Adrenal gland (tissue), 5 donors: ENCODE measurements around the gene BEST1.

Source experiments
- CTCF ChIP-seq, 6 experiments: fragments of 450-650 bp in 4 of 6; fragments of 200-600 bp in 2 of 6; sonication (generic) in 1 of 6; IDR thresholded peaks; 1 replicate in 5 of 6; 2 replicates in 1 of 6; pipeline versions ENCODE4 v1.5.1 to v1.8.0; 2016 to 2021; ENCODE audit warnings: antibody characterized with exemption in 6 of 6, mild to moderate bottlenecking in 2 of 6, moderate library complexity in 1 of 6
- POLR2A ChIP-seq, 2 donors: fragments of 450-650 bp; IDR thresholded peaks; one replicate each; pipeline ENCODE4 v1.6.1; 2017; ENCODE audit warnings: antibody characterized with exemption in 2 of 2, mild to moderate bottlenecking in 2 of 2, moderate library complexity in 1 of 2
- donor health status: DM: no; HTN: no; CAD: no.

- TF ChIP-seq CTCF (IDR thresholded peaks at IDR 0.05) (no peak), POLR2A (IDR thresholded peaks at IDR 0.05) (no peak)
These were observed 35.7 kb downstream of the BEST1 start for GRCh38 chr11:61985869-61986268.
